WTC11 (cell line): ENCODE results near the gene MYO1H. TPM values are rescaled to one million over a fixed set of nuclear protein-coding genes. Genes with fewer than 3 reads are reported as not detected.

Experiments
- ATAC-seq: fragments of 200-7000 bp; cut with Tn5 transposase; 2 replicates; pipeline ENCODE4 v1.10.0; 2021; ENCODE audit warnings: mild to moderate bottlenecking, moderate library complexity
- CTCF ChIA-PET: fragments of 300-600 bp; sonication (Branson Sonifier 250); formaldehyde crosslinking; loops from one replicate; lab custom pipeline; 2021; ENCODE audit warnings: antibody characterized with exemption; lab: Charles Lee
- POLR2A ChIA-PET: fragments of 350-600 bp; sonication (Branson Sonifier 250); formaldehyde crosslinking; loops from one replicate; lab custom pipeline; 2021; ENCODE audit warnings: antibody characterized with exemption; lab: Charles Lee
- DNase-seq: peaks from one replicate; pipeline ENCODE4 v3.0.0; 2021; ENCODE audit warnings: low spot score
- H3K27ac Mint-ChIP-seq: 2 replicates; pipeline ENCODE4 v1.8.0; 2021; ENCODE audit warnings: mixed read lengths
- H3K27me3 Mint-ChIP-seq: 2 replicates; pipeline ENCODE4 v1.8.0; 2021; ENCODE audit warnings: low read depth, mild to moderate bottlenecking, moderate library complexity, mixed read lengths
- H3K36me3 Mint-ChIP-seq: 2 replicates; pipeline ENCODE4 v1.8.0; 2021; ENCODE audit warnings: mixed read lengths
- H3K4me1 Mint-ChIP-seq: 2 replicates; pipeline ENCODE4 v1.8.0; 2022; ENCODE audit warnings: mixed read lengths
- H3K4me3 Mint-ChIP-seq: 2 replicates; pipeline ENCODE4 v1.8.0; 2021; ENCODE audit warnings: mild to moderate bottlenecking, moderate library complexity, mixed read lengths
- H3K9me3 Mint-ChIP-seq: 2 replicates; pipeline ENCODE4 v1.8.0; 2021; ENCODE audit warnings: mixed read lengths
- CREB1 ChIP-seq: sonication (generic); formaldehyde crosslinking; IDR thresholded peaks from 2 replicates; pipeline ENCODE4 v1.8.0; 2023; ENCODE audit warnings: mild to moderate bottlenecking, missing genetic modification reagents
- E2F1 ChIP-seq: sonication (generic); formaldehyde crosslinking; IDR thresholded peaks from 2 replicates; pipeline ENCODE4 v1.8.0; 2022; ENCODE audit warnings: mild to moderate bottlenecking, missing genetic modification reagents
- E2F4 ChIP-seq: sonication (generic); formaldehyde crosslinking; IDR thresholded peaks from 2 replicates; pipeline ENCODE4 v1.8.1; 2022; ENCODE audit warnings: low read depth, mild to moderate bottlenecking, moderate library complexity, missing genetic modification reagents, borderline replicate concordance
- ELF4 ChIP-seq: sonication (generic); formaldehyde crosslinking; IDR thresholded peaks from 2 replicates; pipeline ENCODE4 v1.8.1; 2022; ENCODE audit warnings: low read depth, mild to moderate bottlenecking, moderate library complexity, missing genetic modification reagents
- ESRRA ChIP-seq: sonication (generic); formaldehyde crosslinking; IDR thresholded peaks from 2 replicates; pipeline ENCODE4 v1.8.1; 2022; ENCODE audit warnings: mild to moderate bottlenecking, missing genetic modification reagents, borderline replicate concordance
- HMGXB4 ChIP-seq: sonication (generic); formaldehyde crosslinking; IDR thresholded peaks from 2 replicates; pipeline ENCODE4 v1.8.1; 2023; ENCODE audit warnings: mild to moderate bottlenecking, moderate library complexity, missing genetic modification reagents
- IRF2 ChIP-seq: sonication (generic); formaldehyde crosslinking; IDR thresholded peaks from 2 replicates; pipeline ENCODE4 v1.8.0; 2022; ENCODE audit warnings: low read depth, missing genetic modification reagents, borderline replicate concordance
- MLX ChIP-seq: sonication (generic); formaldehyde crosslinking; IDR thresholded peaks from 2 replicates; pipeline ENCODE4 v1.8.1; 2023; ENCODE audit warnings: mild to moderate bottlenecking, missing genetic modification reagents, moderate library complexity
- PREB ChIP-seq: sonication (generic); formaldehyde crosslinking; IDR thresholded peaks from 2 replicates; pipeline ENCODE4 v1.8.1; 2022; ENCODE audit warnings: mild to moderate bottlenecking, missing genetic modification reagents, moderate library complexity, borderline replicate concordance
- RELA ChIP-seq: sonication (generic); formaldehyde crosslinking; IDR thresholded peaks from 2 replicates; pipeline ENCODE4 v1.8.1; 2022; ENCODE audit warnings: missing genetic modification reagents, mild to moderate bottlenecking, borderline replicate concordance
- SOX15 ChIP-seq: fragments of 250-450 bp; sonication (Bioruptor Pico); IDR thresholded peaks from 2 replicates; pipeline ENCODE4 v1.9.0; 2021; ENCODE audit warnings: mild to moderate bottlenecking
- STAT6 ChIP-seq: sonication (generic); formaldehyde crosslinking; conservative IDR thresholded peaks from 2 replicates; pipeline ENCODE4 v1.8.1; 2023; ENCODE audit warnings: mild to moderate bottlenecking, low read depth, missing genetic modification reagents, moderate library complexity
- ZNF121 ChIP-seq: sonication (generic); formaldehyde crosslinking; IDR thresholded peaks from 2 replicates; pipeline ENCODE4 v1.8.0; 2023; ENCODE audit warnings: missing genetic modification reagents
- ZNF281 ChIP-seq: sonication (generic); formaldehyde crosslinking; IDR thresholded peaks from 2 replicates; pipeline ENCODE4 v1.8.0; 2023; ENCODE audit warnings: mild to moderate bottlenecking, missing genetic modification reagents
- total RNA-seq: library from RNA; stranded (reverse); gene quantifications from 3 replicates; pipeline ENCODE4 v1.2.3, GENCODE V29; 2021
- TF ChIP-seq, protein P1 (sequence below): sonication (generic); formaldehyde crosslinking; IDR thresholded peaks from 2 replicates; pipeline ENCODE4 v1.8.1; 2022; ENCODE audit warnings: mild to moderate bottlenecking, moderate library complexity, missing genetic modification reagents
- TF ChIP-seq, protein P2 (sequence below): fragments of 250-450 bp; sonication (Bioruptor Pico); conservative IDR thresholded peaks from 2 replicates; pipeline ENCODE4 v1.9.0; 2021; ENCODE audit warnings: mild to moderate bottlenecking
- TF ChIP-seq, protein P3 (sequence below): fragments of 200-600 bp; IDR thresholded peaks from 2 replicates; pipeline ENCODE4 v1.8.0; 2022; ENCODE audit warnings: antibody characterized with exemption
- TF ChIP-seq, protein P4 (sequence below): sonication (generic); formaldehyde crosslinking; IDR thresholded peaks from 2 replicates; pipeline ENCODE4 v1.8.0; 2022; ENCODE audit warnings: mild to moderate bottlenecking, missing genetic modification reagents

Gene MYO1H
- total RNA-seq, 1 experiment from 2014 or later, result 0.44 TPM

DNA sequence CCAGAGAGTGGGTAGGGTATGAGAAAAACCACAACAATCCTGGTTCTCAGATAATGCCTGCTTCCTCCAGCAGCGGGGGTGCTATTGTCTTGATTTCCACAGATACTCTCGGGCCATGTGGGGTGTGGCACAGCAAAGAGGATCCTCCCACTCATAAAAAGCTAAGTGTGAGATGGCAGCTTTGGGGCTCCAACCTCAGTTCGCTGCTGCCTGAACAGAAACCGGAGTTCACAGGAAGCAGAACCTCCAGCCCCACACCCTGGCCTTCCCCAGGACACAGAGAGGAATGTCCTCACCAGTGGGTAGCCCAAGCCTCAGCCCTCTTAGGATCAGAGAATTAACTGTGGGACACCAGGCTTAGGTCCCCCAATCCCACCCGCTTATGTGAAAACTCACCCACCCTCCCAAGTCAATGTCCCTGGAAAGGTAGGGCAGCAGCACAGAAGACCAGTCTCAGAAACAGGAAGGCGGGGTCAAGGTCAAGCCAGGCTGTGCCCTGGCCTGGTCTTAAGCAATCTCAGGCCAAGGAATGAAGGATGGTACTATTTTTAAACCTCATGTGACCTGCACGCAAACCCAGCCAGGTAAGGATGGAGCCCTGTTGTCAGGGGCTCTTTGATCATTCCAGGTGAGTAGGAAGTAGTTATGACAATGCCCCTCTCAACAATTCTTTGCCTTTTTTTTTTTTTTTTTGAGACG, 120.4 kb downstream of the MYO1H start:
- Mint-ChIP-seq H3K4me3 (no peak overlapping the region), H3K27me3 (no peaks in the 10 kb centered on the region), H3K36me3 (peaks cover 42% of the 10 kb centered on the region), H3K9me3 (no peaks in the 10 kb centered on the region), H3K4me1 (peaks cover 46% of the 10 kb centered on the region), H3K27ac (peak overlapping the region; percentile 38)
- DNase-seq, result no peak
- ATAC-seq, result no peak
- ChIA-PET POLR2A (no interaction called here), CTCF (interaction anchor here (0.7 to 1.0 kb wide), 3 partner anchors 35 to 204 kb away, joined by 3 to 4 read pairs (median 3); no protein-coding TSS in a partner anchor)
- TF ChIP-seq ESRRA, result no peak
- TF ChIP-seq IRF2, result no peak
- no peak for TF ChIP-seq ZNF281 (CRISPR knock-in tag)
- TF ChIP-seq, protein P1, sequence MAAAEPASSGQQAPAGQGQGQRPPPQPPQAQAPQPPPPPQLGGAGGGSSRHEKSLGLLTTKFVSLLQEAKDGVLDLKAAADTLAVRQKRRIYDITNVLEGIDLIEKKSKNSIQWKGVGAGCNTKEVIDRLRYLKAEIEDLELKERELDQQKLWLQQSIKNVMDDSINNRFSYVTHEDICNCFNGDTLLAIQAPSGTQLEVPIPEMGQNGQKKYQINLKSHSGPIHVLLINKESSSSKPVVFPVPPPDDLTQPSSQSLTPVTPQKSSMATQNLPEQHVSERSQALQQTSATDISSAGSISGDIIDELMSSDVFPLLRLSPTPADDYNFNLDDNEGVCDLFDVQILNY (CRISPR knock-in tag), result no peak
- TF ChIP-seq, protein P2, sequence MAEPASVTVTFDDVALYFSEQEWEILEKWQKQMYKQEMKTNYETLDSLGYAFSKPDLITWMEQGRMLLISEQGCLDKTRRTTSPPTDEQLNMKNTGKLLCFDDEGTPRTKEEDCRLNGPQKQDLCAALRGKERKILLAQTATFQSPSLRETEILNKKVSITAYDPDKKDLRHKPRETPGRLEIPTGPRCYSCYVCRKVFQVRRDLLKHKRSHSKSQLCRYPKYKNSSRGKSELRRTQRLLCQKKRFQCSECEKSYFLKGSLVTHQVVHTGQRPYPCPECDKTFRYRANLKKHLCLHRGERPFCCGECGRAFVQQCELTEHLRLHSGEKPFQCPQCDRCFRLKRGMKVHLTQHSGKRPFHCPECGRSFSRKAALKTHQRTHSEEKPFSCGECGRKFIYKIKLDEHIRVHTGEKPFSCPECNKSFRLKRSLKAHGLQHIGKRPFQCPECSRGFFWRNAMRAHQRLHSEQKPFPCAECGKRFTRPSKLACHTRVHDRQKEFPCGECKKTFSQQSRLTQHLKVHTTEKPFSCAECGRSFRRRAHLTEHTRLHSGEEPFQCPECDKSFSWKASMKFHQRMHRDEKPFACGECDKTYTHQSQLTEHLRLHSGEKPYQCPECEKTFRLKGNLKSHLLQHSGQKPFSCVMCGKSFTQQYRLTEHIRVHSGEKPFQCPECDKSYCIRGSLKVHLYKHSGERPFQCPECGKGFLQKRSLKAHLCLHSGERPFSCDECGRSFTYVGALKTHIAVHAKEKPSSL (CRISPR knock-in tag), result no peak
- TF ChIP-seq CREB1 (CRISPR knock-in tag), result no peak
- TF ChIP-seq PREB (CRISPR knock-in tag), result no peak
- no peak for TF ChIP-seq E2F1 (CRISPR knock-in tag)
- no peak for TF ChIP-seq E2F4 (CRISPR knock-in tag)
- TF ChIP-seq, protein P3, sequence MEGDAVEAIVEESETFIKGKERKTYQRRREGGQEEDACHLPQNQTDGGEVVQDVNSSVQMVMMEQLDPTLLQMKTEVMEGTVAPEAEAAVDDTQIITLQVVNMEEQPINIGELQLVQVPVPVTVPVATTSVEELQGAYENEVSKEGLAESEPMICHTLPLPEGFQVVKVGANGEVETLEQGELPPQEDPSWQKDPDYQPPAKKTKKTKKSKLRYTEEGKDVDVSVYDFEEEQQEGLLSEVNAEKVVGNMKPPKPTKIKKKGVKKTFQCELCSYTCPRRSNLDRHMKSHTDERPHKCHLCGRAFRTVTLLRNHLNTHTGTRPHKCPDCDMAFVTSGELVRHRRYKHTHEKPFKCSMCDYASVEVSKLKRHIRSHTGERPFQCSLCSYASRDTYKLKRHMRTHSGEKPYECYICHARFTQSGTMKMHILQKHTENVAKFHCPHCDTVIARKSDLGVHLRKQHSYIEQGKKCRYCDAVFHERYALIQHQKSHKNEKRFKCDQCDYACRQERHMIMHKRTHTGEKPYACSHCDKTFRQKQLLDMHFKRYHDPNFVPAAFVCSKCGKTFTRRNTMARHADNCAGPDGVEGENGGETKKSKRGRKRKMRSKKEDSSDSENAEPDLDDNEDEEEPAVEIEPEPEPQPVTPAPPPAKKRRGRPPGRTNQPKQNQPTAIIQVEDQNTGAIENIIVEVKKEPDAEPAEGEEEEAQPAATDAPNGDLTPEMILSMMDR, result no peak
- TF ChIP-seq ELF4 (CRISPR knock-in tag), result no peak
- TF ChIP-seq ZNF121, result no peak
- no peak for TF ChIP-seq HMGXB4
- no peak for TF ChIP-seq MLX (CRISPR knock-in tag)
- TF ChIP-seq SOX15 (CRISPR knock-in tag), result no peak
- TF ChIP-seq, protein P4, sequence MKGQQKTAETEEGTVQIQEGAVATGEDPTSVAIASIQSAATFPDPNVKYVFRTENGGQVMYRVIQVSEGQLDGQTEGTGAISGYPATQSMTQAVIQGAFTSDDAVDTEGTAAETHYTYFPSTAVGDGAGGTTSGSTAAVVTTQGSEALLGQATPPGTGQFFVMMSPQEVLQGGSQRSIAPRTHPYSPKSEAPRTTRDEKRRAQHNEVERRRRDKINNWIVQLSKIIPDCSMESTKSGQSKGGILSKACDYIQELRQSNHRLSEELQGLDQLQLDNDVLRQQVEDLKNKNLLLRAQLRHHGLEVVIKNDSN (CRISPR knock-in tag), result no peak
- TF ChIP-seq RELA, result no peak
- TF ChIP-seq STAT6 (CRISPR knock-in tag), result no peak
